ENCODE data around the gene ABR. TPM values are rescaled to one million over a fixed set of nuclear protein-coding genes. Genes with fewer than 3 reads are reported as not detected.
"Not testable (repeated sequence)": the region's sequence is repeated elsewhere in the genome, so short reads cannot be mapped to it uniquely, and the experiment has no call there.

ABR gene
- total and polyA plus RNA-seq, 5 donors from 2014 or later = 13.2 to 116 (median 18.3) TPM

DNA sequence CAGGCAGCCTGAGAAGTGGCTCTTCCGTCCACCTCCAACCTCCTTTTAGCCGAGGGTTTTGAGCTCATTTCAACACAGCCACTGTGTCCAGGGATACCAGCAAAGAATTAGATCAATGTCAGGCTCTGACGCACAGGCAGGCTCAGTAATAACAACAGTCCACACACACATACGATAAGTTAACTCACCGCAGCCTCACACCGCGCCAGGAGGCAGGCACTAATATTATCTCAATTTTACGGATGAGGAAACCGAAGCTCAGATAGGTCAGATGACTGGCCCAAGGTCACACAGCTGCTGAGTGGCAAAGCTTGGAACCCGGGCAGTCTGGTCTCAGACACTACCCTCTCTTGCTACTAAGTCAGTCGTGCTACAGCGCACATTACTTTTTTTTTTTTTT lies 22.9 kb downstream of the ABR start:
- Histone ChIP-seq H3K27ac (ENCODE audit: insufficient read depth, low read length, poor library complexity, severe bottlenecking) (no peak overlapping the region), H3K27me3 (ENCODE audit: control insufficient read depth, insufficient read depth, low read length) (no peaks in the 10 kb centered on the region), H3K4me3 (ENCODE audit: low read depth, low read length) (no peak overlapping the region), H3K9me3 (ENCODE audit: control insufficient read depth in 2 of 2, low read length in 2 of 2) (no peaks in the 10 kb centered on the region), H3K4me1 (ENCODE audit: control insufficient read depth, insufficient read depth, low read length, poor library complexity, severe bottlenecking) (no peaks in the 10 kb centered on the region), H3K36me3 (ENCODE audit: control insufficient read depth, insufficient read depth, low read length) (no peaks in the 10 kb centered on the region)
- no peaks in the 10 kb centered on the region for H3K27me3 Mint-ChIP-seq
- no peaks in the 10 kb centered on the region for H3K4me1 Mint-ChIP-seq
- no peak for DNase-seq
- no peak for ATAC-seq (ENCODE audit: low read depth in 2 of 2)
- H3K9me3 Mint-ChIP-seq = peaks cover 0 to 2% (median 0%) of the 10 kb centered on the region in 7 donors
- H3K27ac Mint-ChIP-seq = no peak overlapping the region
- H3K36me3 Mint-ChIP-seq = no peaks in the 10 kb centered on the region
- no peak overlapping the region for H3K4me3 Mint-ChIP-seq

DNA sequence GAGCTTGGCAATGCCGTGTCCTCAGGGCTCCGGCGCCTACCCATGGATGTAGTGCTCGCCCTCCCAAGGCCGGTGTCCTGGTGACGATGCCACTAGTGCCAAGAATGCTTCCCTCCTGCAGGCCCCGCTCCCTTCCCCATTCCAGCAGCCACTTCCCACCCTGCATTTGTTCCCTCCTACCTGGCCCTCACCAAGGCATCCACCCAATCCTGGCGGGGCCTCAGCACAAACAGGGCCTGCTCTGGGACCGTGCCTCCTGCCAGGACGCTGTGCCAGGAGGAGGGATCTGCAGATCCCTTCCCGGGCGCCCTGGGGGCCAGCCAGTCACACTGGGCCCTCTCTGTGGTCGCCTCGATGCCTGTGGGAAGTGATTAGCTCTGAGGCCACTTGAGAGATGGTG lies 25.1 kb downstream of the ABR start:
- no peaks in the 10 kb centered on the region for H3K4me1 Mint-ChIP-seq
- Histone ChIP-seq H3K4me1 (ENCODE audit: control insufficient read depth, insufficient read depth, low read length, poor library complexity, severe bottlenecking) (no peaks in the 10 kb centered on the region), H3K4me3 (ENCODE audit: low read depth, low read length) (no peak overlapping the region), H3K9me3 (ENCODE audit: control insufficient read depth in 2 of 2, low read length in 2 of 2) (no peaks in the 10 kb centered on the region), H3K27ac (ENCODE audit: insufficient read depth, low read length, poor library complexity, severe bottlenecking) (no peak overlapping the region), H3K36me3 (ENCODE audit: control insufficient read depth, insufficient read depth, low read length) (no peaks in the 10 kb centered on the region), H3K27me3 (ENCODE audit: control insufficient read depth, insufficient read depth, low read length) (no peaks in the 10 kb centered on the region)
- no peak overlapping the region for H3K4me3 Mint-ChIP-seq
- peaks cover 0 to 2% (median 0%) of the 10 kb centered on the region in 7 donors for H3K9me3 Mint-ChIP-seq
- H3K27ac Mint-ChIP-seq = no peak overlapping the region
- H3K36me3 Mint-ChIP-seq = peaks cover 3% of the 10 kb centered on the region
- ATAC-seq (ENCODE audit: low read depth in 2 of 2) (no peak), DNase-seq (no peak)
- H3K27me3 Mint-ChIP-seq = no peaks in the 10 kb centered on the region

DNA sequence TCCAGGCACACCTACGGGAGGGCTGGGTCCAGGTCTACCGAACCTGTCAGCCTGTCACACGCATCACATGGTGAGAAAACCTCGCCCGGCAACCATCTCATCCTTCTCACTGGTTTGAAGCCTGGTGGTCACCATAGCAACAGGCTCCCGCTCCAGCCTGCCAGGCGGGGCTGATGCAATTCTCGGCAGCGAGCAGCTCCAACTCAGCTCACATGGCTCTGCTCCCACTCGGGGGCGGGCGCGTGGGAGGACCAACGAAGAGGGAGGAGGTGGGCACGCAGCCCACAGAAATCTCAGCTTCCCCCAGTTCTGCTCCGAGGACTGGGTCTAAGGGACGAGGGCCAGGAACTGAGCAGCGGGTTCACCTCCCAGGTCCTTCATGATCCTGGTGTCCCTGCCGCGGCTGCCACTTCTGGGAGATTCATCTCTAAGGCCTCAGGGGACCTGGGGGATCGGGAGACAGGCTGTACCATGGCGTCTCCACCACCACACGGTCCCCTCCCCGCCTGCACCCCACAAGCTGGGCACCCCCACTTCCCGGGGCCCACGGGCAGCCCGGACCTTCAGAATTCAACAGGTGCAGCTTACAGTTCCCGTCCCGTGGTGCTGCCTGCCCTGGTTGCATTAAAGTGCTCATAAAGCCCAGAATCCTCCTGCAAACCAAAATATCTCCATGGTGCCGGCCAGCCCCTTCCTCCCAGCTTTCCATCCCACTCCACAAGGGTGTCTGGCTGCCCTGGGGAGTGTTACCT lies 25.8 kb downstream of the ABR start:
- Mint-ChIP-seq H3K27ac (no peak overlapping the region), H3K27me3 (no peaks in the 10 kb centered on the region), H3K36me3 (peaks cover 4% of the 10 kb centered on the region), H3K4me3 (no peak overlapping the region), H3K9me3 (peaks cover 0 to 2% (median 0%) of the 10 kb centered on the region in 7 donors), H3K4me1 (no peaks in the 10 kb centered on the region)
- Histone ChIP-seq H3K4me3 (ENCODE audit: low read depth, low read length) (no peak overlapping the region), H3K27me3 (ENCODE audit: control insufficient read depth, insufficient read depth, low read length) (no peaks in the 10 kb centered on the region), H3K36me3 (ENCODE audit: control insufficient read depth, insufficient read depth, low read length) (no peaks in the 10 kb centered on the region), H3K27ac (ENCODE audit: insufficient read depth, low read length, poor library complexity, severe bottlenecking) (no peak overlapping the region), H3K4me1 (ENCODE audit: control insufficient read depth, insufficient read depth, low read length, poor library complexity, severe bottlenecking) (no peaks in the 10 kb centered on the region), H3K9me3 (ENCODE audit: control insufficient read depth in 2 of 2, low read length in 2 of 2) (no peaks in the 10 kb centered on the region)
- DNase-seq (no peak), ATAC-seq (ENCODE audit: low read depth in 2 of 2) (no peak)

DNA sequence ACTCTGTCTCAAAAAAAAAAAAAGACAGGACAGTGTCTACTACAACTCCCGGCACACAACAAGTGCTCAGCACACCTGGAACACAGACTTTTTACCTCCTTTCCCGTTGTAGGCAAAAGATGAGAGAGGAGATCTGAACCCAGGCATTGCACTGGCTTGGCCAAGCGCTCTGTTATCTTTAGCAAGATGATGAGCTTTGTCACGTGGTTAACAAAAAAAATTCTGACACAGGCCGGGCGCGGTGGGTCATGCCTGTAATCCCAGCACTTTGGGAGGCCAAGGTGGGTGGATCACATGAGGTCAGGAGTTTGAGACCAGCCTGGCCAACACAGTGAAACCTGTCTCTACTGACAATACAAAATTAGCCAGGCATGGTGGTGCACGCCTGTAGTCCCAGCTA lies 27.2 kb downstream of the ABR start:
- not testable (repeated sequence) for H3K4me1 Mint-ChIP-seq; H3K4me1 ChIP-seq (ENCODE audit: control insufficient read depth, insufficient read depth, low read length, poor library complexity, severe bottlenecking); H3K4me3 Mint-ChIP-seq; H3K36me3 Mint-ChIP-seq; DNase-seq; H3K27me3 Mint-ChIP-seq; H3K9me3 ChIP-seq (ENCODE audit: control insufficient read depth in 2 of 2, low read length in 2 of 2); H3K36me3 ChIP-seq (ENCODE audit: control insufficient read depth, insufficient read depth, low read length); H3K27me3 ChIP-seq (ENCODE audit: control insufficient read depth, insufficient read depth, low read length); H3K27ac ChIP-seq (ENCODE audit: insufficient read depth, low read length, poor library complexity, severe bottlenecking); ATAC-seq (ENCODE audit: low read depth in 2 of 2); H3K4me3 ChIP-seq (ENCODE audit: low read depth, low read length); H3K9me3 Mint-ChIP-seq; H3K27ac Mint-ChIP-seq

DNA sequence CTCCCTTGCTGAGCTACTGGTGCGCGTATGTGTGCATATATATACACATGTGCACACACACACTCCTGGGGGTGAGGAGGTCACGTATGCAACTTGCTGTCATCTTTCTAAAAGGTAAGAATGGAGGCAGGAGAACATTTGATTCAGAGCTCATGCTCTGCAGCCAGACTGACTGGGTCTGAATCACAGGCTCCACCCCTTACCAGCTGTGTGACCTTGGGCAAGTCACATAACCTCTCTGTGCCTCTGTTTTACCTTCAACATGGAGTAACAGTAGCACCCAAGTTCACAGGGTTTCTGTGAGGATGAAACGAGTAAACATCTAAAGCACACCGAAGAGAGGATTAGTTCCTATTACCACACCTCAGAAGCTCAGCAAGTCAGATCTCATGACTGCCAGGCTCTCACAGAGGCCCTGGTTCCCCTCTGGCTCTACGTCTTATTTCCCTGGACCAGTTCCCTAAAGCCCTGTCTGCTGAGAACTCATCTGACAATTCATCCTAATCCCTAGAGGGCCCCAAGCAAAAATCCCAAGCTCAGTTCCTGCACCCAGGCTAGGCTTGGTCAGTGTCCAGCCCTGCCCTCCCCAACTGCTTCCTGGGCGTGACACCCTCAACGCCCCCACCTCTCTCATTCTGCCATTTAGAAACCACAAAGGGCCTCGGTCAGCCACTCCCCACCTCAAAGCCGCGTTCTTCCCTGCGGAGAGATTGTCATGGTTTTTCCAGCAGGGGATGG lies 28.7 kb downstream of the ABR start:
- Histone ChIP-seq H3K9me3 (ENCODE audit: control insufficient read depth in 2 of 2, low read length in 2 of 2) (no peaks in the 10 kb centered on the region), H3K36me3 (ENCODE audit: control insufficient read depth, insufficient read depth, low read length) (no peaks in the 10 kb centered on the region), H3K4me1 (ENCODE audit: control insufficient read depth, insufficient read depth, low read length, poor library complexity, severe bottlenecking) (no peaks in the 10 kb centered on the region), H3K4me3 (ENCODE audit: low read depth, low read length) (no peak overlapping the region), H3K27me3 (ENCODE audit: control insufficient read depth, insufficient read depth, low read length) (no peaks in the 10 kb centered on the region), H3K27ac (ENCODE audit: insufficient read depth, low read length, poor library complexity, severe bottlenecking) (no peak overlapping the region)
- Mint-ChIP-seq H3K4me1 (no peaks in the 10 kb centered on the region), H3K9me3 (no peaks in the 10 kb centered on the region), H3K27ac (no peak overlapping the region), H3K27me3 (no peaks in the 10 kb centered on the region), H3K4me3 (no peak overlapping the region), H3K36me3 (peaks cover 4% of the 10 kb centered on the region)
- no peak for ATAC-seq (ENCODE audit: low read depth in 2 of 2)
- no peak for DNase-seq

DNA sequence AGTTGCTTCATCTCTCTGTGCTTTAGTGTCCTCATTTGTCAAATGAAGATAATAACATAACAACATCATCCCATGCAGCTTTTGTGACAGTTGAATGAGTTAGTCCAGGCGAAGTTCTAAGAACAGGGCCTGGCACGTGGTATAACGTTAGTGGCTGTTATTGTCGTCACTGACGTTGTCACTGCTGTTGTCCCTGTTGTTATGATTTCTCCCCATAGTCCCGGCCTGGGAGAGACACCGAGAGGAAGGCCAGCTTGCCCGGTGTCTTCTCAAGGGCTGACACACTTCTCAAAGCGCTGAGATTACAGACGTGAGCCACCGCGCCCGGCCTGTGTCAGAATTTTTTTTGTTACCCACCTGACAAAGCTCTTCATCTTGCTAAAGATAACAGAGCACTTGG lies 29.9 kb downstream of the ABR start:
- no peaks in the 10 kb centered on the region for H3K27me3 ChIP-seq (ENCODE audit: control insufficient read depth, insufficient read depth, low read length)
- H3K4me3 ChIP-seq (ENCODE audit: low read depth, low read length) = no peak overlapping the region
- H3K27ac ChIP-seq (ENCODE audit: insufficient read depth, low read length, poor library complexity, severe bottlenecking) = no peak overlapping the region
- Mint-ChIP-seq H3K9me3 (no peaks in the 10 kb centered on the region), H3K27ac (no peak overlapping the region), H3K27me3 (no peaks in the 10 kb centered on the region), H3K36me3 (peaks cover 4% of the 10 kb centered on the region), H3K4me3 (no peak overlapping the region), H3K4me1 (no peaks in the 10 kb centered on the region)
- H3K4me1 ChIP-seq (ENCODE audit: control insufficient read depth, insufficient read depth, low read length, poor library complexity, severe bottlenecking) = no peaks in the 10 kb centered on the region
- ATAC-seq (ENCODE audit: low read depth in 2 of 2) (no peak), DNase-seq (no peak)
- no peaks in the 10 kb centered on the region for H3K36me3 ChIP-seq (ENCODE audit: control insufficient read depth, insufficient read depth, low read length)
- H3K9me3 ChIP-seq (ENCODE audit: control insufficient read depth in 2 of 2, low read length in 2 of 2) = no peaks in the 10 kb centered on the region

DNA sequence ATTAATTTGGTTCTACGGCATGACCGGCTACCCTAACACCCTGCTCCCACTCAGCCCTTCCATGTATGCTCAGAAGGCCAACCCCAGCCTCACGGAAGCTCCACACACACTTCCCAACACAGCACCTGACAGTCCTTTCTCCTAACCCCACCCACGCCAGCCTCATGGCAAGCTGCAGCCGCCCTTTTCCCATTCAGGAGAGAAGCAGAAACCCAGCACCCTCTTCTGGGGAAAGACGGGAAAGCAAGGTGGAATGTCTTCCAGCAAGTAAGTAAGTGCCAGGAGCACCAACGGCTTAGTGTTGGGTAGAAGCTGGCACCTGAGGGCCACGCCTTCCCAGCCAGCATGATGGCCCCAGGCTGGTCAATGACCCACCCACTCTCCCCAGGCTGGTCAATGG lies 32.1 kb downstream of the ABR start:
- no peak for ATAC-seq (ENCODE audit: low read depth in 2 of 2)
- Mint-ChIP-seq H3K4me3 (no peak overlapping the region), H3K9me3 (no peaks in the 10 kb centered on the region), H3K27ac (no peak overlapping the region), H3K4me1 (no peaks in the 10 kb centered on the region), H3K27me3 (no peaks in the 10 kb centered on the region), H3K36me3 (peaks cover 4% of the 10 kb centered on the region)
- H3K27me3 ChIP-seq (ENCODE audit: control insufficient read depth, insufficient read depth, low read length) = no peaks in the 10 kb centered on the region
- H3K27ac ChIP-seq (ENCODE audit: insufficient read depth, low read length, poor library complexity, severe bottlenecking) = no peak overlapping the region
- no peak overlapping the region for H3K4me3 ChIP-seq (ENCODE audit: low read depth, low read length)
- H3K36me3 ChIP-seq (ENCODE audit: control insufficient read depth, insufficient read depth, low read length) = no peaks in the 10 kb centered on the region
- no peak for DNase-seq
- H3K9me3 ChIP-seq (ENCODE audit: control insufficient read depth in 2 of 2, low read length in 2 of 2) = no peaks in the 10 kb centered on the region
- no peaks in the 10 kb centered on the region for H3K4me1 ChIP-seq (ENCODE audit: control insufficient read depth, insufficient read depth, low read length, poor library complexity, severe bottlenecking)
